T-helper 1 cell (primary cell): ENCODE data around the gene FA2H.
"Not testable (repeated sequence)": the region's sequence is repeated elsewhere in the genome, so short reads cannot be mapped to it uniquely, and the experiment has no call there.

Source experiments
- DNase-seq, 5 donors: peaks; one replicate each; pipeline ENCODE4 v3.0.0-alpha.2; 2012 to 2020

The FA2H gene

DNA sequence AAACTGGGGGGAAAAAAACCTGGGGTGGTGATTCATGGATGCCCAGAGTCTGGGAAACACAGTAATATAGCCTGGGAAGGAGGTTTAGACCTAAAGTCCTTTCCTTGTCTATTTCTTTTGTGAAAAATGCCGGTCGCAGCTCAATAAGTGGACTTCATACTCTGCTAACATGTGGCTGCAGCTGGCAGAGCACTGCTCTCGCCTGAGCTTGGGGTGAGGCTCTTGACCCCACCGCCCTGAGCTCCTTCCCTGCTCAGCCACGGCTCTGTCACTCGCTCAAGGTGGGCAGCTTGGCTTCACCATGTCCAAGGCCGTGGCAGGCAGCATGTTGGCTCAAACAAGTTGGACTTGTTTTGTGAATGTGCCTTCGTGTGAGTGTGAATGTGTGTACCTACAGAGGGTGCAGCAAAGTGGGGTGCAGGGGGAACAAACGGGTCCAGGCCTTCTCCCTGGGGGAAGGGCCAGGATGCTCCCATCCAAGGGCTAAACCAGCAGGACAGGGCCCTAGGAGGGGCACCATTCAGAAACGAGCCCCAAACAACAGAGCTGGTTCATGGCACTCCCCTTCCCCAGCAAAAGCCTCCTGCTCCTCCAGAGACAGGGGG lies 4.9 kb downstream of the FA2H start:
- no peak for DNase-seq

GRCh38 chr16:74768239-74768638 lies 6.4 kb downstream of the FA2H start:
- no peak for DNase-seq

GRCh38 chr16:74767749-74768148 lies 6.9 kb downstream of the FA2H start:
- no peak for DNase-seq

GRCh38 chr16:74766729-74767128 lies 7.9 kb downstream of the FA2H start:
- DNase-seq = no peak

- not testable (repeated sequence) for DNase-seq
These were observed 10.4 kb downstream of the FA2H start for GRCh38 chr16:74764184-74764583.

- DNase-seq = no peak
These were observed 13.0 kb downstream of the FA2H start for GRCh38 chr16:74761665-74762064.

GRCh38 chr16:74760007-74760767 lies 14.4 kb downstream of the FA2H start:
- peak in 1 of 5 donors; percentile 9 for DNase-seq

- no peak for DNase-seq
These were observed 15.1 kb downstream of the FA2H start for GRCh38 chr16:74759564-74759963.

DNA sequence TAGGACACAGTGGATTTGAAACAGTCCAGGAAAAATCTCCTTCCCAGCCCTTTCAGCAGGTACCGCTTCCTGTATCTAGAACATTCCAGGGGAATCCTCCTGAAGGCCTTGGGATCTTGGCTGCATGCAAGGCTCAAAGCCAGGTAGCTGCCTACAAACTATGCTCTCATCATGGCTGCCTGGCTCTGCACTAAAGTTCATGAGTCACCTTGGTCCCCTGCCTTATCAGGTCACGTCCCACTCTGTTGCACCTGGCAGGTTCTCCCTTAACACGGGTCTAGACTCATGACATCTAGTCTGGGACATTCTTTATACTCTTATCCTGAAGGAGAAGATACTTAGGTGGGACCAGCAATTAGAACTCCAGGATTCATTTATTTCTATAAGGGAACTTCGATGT lies 15.8 kb downstream of the FA2H start:
- DNase-seq = no peak

- no peak for DNase-seq
These were observed 17.3 kb downstream of the FA2H start for GRCh38 chr16:74757349-74757748.

GRCh38 chr16:74756203-74756602 lies 18.4 kb downstream of the FA2H start:
- no peak for DNase-seq

- no peak for DNase-seq
These were observed 21.4 kb downstream of the FA2H start for GRCh38 chr16:74753180-74753579.

DNA sequence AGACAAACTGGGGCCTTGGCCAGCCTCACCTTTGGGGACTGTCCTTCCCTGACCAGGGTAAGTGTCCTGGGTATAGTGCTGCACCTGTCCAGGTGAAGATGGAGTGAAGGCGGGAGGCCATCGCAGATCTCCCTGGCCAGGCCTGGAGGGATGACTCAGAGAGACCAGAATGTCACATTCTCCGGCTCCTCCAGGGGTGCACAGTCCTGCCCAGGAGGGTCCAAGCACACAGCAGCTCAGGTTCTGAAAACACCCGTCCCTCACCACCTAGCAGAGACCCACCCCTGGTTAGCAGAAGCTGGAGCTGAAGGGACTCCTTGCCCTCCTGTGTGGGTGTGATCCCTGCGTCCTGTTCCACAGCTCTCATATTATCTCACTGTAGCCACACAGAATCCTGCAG lies 21.9 kb downstream of the FA2H start:
- DNase-seq = no peak

GRCh38 chr16:74752258-74752657 lies 22.4 kb downstream of the FA2H start:
- no peak for DNase-seq

DNA sequence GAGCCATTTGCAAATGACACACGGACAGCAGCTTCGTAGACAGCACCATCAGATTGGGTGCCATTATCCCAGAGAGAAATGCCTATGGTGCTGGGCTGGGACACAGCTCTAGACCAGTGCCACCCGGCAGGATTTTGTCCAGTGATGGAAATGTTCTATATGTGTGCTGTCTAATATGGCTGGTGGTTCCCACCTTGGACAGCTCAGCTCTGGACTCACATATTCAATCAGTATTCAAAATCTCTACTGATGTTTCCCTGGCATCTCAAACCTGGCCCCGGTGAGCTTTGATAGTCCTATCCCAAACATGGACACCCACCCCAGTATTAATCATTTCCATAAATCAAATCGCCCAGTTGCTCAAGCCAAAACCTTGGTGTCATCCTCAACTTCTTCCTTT lies 23.0 kb downstream of the FA2H start:
- no peak for DNase-seq

GRCh38 chr16:74749291-74750055 lies 25.1 kb downstream of the FA2H start:
- no peak for DNase-seq

GRCh38 chr16:74748616-74749026 lies 26.0 kb downstream of the FA2H start:
- no peak for DNase-seq

DNA sequence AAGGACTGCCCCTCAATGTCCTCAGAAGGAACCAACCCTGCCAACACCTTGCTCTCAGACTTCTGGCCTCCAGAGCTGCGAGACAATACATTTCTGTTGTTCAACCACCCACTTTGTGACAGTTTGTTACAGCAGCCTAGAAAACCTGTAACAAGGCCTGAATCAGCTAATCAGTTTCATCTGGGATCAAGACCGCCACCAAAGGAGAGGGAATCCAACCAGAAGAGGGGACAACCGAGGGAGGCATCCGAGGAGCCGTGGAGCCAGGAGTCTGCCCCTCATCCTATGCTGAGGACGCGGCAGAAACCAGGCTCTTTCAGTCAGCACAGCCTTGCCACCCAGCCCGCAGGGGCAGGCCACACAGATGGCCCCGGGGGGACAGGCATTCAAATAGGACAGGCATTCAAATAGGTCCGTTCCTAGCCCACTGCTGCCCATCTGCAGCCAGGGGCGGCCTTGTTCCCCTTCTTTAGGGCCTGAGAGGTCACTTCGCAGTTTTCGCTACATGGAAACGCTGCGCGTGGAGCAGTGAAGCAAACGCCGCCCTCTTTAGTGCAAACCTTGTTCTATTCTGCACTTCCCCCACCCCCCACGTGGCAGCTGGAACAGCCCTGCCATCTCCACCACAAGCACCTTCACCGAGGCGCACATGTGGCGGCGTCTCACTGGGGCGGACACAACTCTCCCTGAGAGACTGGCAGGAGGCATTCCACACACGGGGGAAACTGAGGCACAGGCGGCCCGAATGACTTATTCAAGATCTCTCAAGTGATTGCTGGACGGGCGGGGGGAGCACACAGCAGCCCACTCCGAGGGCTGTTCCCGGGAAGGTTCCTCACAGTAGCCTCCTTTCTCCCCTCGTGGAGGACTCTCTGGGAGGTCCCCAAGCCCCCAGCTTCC lies 26.7 kb downstream of the FA2H start:
- DNase-seq = no peak

DNA sequence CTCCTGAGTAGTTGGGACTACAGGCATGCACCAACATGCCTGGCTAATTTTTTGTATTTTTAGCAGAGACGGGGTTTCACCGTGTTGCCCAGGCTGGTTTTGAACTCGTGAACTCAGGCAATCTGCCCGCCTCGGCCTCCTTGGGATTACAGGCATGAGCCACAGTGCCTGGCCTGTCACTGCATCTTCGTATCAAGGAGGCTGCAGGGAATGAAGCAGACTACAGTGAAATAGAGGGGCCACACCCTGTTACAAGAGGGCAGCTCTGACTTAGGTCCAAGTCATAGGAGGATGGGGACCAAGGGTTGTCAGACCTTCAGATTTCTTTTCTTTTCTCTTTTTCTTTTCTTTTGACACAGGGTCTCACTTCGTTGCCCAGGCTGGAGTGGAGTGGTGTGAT lies 28.7 kb downstream of the FA2H start:
- no peak for DNase-seq

DNA sequence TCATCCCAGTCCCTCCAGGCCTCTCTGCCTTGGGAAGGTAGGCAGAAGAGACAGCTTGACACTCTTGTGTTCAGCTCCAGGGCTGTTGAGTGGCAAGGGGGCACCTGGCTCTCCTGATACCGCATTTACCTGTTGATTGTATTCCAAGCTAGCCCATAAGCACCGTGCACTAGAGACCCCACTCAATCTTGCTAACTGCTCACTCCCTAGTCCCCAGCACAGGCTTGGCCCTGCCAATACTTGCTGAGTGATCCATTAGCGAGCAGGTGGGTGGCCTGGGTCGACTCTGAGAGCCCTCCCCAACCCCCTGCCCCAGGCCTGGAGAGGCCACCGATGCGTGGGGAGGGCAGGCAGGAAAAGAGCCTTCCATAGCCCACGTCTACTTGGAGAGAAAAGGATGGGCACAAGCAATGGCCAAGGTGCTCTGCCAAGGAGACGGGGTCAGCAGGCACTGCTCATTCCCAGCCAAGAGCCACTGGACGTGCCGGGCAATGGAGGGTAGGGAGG lies 29.5 kb downstream of the FA2H start:
- DNase-seq = no peak

- DNase-seq = no peak
These were observed 30.1 kb downstream of the FA2H start for GRCh38 chr16:74744566-74744965.

GRCh38 chr16:74743668-74744299 lies 30.8 kb downstream of the FA2H start:
- DNase-seq = no peak
